Motor neuron (in vitro differentiated cells): ENCODE data around the gene FAM47C. TPM values are rescaled to one million over a fixed set of nuclear protein-coding genes. Genes with fewer than 3 reads are reported as not detected.
"Not testable (repeated sequence)": the region's sequence is repeated elsewhere in the genome, so short reads cannot be mapped to it uniquely, and the experiment has no call there.

Experiments
- ATAC-seq, 8 experiments: fragments of 200-7000 bp; cut with Tn5 transposase; replicated peaks in 6 of 8; 2 replicates each; pipeline ENCODE4 v1.8.0; 2021; ENCODE audit warnings: mild to moderate bottlenecking in 8 of 8, moderate library complexity in 8 of 8
- H3K27ac ChIP-seq, 2 donors: fragments of 250-450 bp; sonication (Bioruptor Pico); 2 replicates each; pipeline ENCODE4 v1.9.0; 2021; ENCODE audit warnings: antibody characterized with exemption in 2 of 2, mild to moderate bottlenecking in 2 of 2, moderate library complexity in 1 of 2
- H3K4me1 ChIP-seq, 2 donors: fragments of 250-450 bp; sonication (Bioruptor Pico); replicated peaks in 1 of 2; 2 replicates each; pipeline ENCODE4 v1.6.1; 2021; ENCODE audit warnings: antibody characterized with exemption in 2 of 2, mild to moderate bottlenecking in 2 of 2, moderate library complexity in 1 of 2
- H3K4me3 ChIP-seq, 5 donors: fragments of 250-450 bp; sonication (Bioruptor Pico); 2 replicates each; pipeline ENCODE4 v1.9.0; 2021; ENCODE audit warnings: antibody characterized with exemption in 5 of 5, mild to moderate bottlenecking in 5 of 5, moderate library complexity in 4 of 5
- WGBS, 10 experiments: fragments of 450-650 bp; shearing (Covaris generic); methylation state at CpG; one replicate each; pipeline ENCODE4 v1.0.0; 2022; 5-methylcytosine and 5-hydroxymethylcytosine counted together
- in situ Hi-C, 9 experiments: fragments of 400-800 bp; cut with MboI; loops; one replicate each; pipeline ENCODE4 v1.15.0; 2021; ENCODE audit warnings: low sequenced_read_pairs in 9 of 9, low pct_unique_long_range_greater_than_20kb in 2 of 9; ENCODE audit not compliant: unreplicated experiment in 9 of 9
- total RNA-seq, 8 experiments: library from RNA; unstranded; fragments of 300-600 nt; gene quantifications; 2 replicates each; pipeline versions ENCODE4 v1.2.3 to v1.2.4, GENCODE V29; 2022

Gene FAM47C
- under 1 TPM in 4 of 8 experiments, not detected in 4; 0.05 to 0.35 (median 0.15) TPM for total RNA-seq

DNA sequence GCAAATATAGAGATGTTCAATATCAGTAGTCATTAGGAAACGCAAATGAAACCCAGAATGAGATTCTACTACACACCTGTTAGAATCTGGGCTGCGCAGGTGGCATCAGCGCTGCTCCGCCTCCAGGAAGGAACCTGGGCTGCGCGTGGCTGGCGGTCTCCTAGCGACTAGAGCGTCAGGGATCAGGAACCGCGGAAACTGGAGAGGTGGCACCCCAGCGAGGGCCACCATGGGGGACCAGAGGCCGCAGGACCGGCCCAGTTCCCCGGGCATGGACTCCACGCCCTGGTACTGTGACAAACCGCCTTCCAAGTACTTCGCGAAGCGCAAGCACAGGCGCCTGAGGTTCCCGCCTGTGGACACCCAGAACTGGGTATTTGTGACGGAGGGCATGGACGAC, at the start of gene FAM47C:
Gene FAM47C, plus strand, starts transcription at position 185 of the 400 bp plus-strand sequence. Its CDS starts 45 bp downstream, at position 230.
- in situ Hi-C loops, H3K27ac ChIP-seq, H3K4me1 ChIP-seq, H3K4me3 ChIP-seq, ATAC-seq: not testable (repeated sequence)
- WGBS, 10 experiments = 0 to 90% (median 79%) methylated on average over 1 to 19 of the region's 24 CpGs; no CpG with 5 or more reads in 6 of the 10 experiments

DNA sequence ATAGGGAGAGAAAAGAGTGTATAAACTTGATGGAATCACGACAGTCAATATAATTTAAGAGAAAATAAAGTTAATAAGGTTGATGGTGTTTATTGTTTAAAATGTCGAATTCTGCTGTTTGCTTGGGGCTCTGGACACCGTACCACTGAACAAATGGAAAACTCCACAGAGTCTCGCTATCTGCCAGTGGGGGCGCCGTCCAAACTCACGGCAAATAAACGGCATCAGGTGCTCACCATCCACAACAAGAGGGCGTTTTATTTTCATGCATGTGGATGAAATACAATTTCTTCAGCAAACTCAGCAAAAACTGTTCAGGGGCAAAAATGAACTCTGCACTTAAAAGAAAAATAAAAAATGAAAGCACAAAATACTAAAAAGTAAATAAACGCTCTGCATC, 46.6 kb upstream of the FAM47C start:
- H3K4me1 ChIP-seq = no peaks in the 10 kb centered on the region
- no peak for ATAC-seq
- no peak overlapping the region for H3K4me3 ChIP-seq
- H3K27ac ChIP-seq = no peak overlapping the region
- in situ Hi-C loops = no loop called here
- 4 to 55% (median 35%) methylated on average over 2 to 9 of the region's 10 CpGs; no CpG with 5 or more reads in 3 of the 10 experiments for WGBS, 10 experiments

DNA sequence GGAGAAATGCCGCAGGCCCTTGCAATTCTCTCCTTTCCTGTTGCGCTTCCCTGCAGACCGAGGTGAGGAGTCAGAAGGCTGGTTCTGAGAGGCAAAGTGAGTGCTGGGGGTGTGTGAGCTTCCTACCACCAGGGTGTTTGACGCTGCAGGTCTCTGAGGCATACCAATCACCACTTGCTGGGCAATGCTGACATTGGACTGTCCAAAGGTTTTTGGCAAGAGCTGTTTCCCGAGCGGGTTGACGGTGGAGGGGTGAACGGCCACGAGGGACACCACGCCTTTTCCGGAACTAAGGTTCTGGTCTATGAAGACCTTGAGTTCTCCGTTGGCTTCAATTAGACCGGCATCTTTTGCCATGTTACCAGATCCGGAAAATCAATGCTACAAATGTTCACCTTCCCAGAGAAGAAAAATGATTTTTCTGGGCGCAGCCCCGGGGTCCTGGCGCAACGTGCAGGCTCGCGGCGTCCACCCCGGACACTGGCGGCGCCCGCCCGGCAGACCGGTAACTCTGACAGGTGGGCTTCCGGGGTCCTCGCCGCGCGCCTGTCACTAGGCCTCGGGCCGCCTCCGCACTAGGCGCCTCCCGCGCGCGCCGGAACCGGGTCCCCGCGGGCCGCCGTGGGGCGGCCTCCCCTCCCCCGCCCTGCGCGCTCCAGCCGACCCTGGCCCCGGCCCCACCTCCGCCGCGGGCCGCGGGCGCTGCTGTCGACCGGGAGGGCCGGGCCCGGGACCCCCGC, 44.9 kb upstream of the FAM47C start:
- in situ Hi-C loops = no loop called here
- Histone ChIP-seq H3K27ac (no peak overlapping the region), H3K4me3 (peak overlapping the region; percentile 34 to 52 (median 39)), H3K4me1 (no peaks in the 10 kb centered on the region)
- WGBS, 10 experiments = 0 to 71% (median 50%) methylated on average over 2 to 6 of the region's 63 CpGs; no CpG with 5 or more reads in 7 of the 10 experiments
- peak in 3 of 8 experiments; percentile 28 to 47 (median 45) for ATAC-seq

DNA sequence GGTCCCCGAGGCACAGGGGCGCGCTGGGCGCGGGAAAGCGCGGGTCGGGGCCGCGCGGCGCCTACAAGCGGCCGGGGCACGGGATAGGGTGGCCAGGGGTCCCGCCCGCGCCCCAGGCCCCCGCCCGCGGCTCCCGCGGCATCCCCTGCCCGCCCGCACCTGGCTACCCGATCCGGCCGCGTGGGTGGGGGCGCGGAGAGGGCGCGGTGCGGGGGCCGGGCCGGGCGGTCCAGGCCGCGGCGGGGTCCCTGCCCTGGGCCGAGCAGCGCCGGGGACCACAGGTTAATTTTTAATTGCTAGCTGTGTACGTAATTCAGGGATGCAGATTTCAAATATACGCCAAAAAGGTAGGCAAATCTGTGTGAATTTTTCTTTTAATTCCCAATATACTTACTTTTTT, 44.3 kb upstream of the FAM47C start:
- WGBS, 10 experiments = 0 to 30% (median 11%) methylated on average over 1 to 4 of the region's 45 CpGs; no CpG with 5 or more reads in 6 of the 10 experiments
- in situ Hi-C loops = no loop called here
- peak overlapping the region; percentile 34 to 52 (median 39) for H3K4me3 ChIP-seq
- ATAC-seq = peak in 4 of 8 experiments; percentile 22 to 48 (median 39)
- H3K4me1 ChIP-seq = no peaks in the 10 kb centered on the region
- H3K27ac ChIP-seq = no peak overlapping the region

DNA sequence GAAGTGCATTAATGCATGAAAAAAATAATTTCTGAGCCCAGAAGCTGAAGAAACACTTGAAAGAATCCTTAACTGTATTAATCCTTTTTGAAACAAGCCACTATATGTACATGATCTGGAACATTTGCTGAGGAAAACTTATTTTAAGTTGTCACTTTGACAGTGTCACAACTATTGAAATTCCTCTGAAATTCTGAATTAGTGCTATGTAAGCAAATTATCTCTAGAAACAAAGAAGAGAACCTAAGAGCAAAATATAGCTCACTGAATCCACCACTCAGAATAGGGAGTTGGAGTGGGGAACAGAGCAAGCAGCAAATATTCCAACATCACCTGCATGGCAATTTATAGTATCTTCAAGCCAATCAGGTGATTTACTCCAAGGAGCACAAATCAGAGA, 34.6 kb upstream of the FAM47C start:
- Histone ChIP-seq H3K27ac (no peak overlapping the region), H3K4me1 (no peaks in the 10 kb centered on the region), H3K4me3 (no peak overlapping the region)
- in situ Hi-C loops = no loop called here
- no peak for ATAC-seq

DNA sequence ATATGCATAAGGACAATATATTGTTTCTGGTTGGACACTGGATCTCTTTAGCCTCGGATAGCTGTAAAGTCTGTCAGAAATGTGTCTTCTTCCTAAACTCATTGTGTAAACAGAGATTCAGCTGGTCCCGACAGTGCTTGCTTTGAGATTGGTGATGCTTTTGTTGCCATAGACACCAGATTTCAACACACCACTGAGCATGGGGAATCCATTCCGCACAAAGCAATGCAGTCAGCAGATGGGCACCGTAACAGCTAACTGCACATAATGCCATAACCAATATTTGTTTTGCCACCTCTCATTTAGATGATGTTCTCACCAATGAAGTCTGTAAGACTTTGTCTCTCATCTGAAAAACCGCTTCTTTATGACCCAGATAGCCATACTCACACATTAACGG, 33.3 kb upstream of the FAM47C start:
- Histone ChIP-seq H3K27ac (no peak overlapping the region), H3K4me3 (no peak overlapping the region), H3K4me1 (no peaks in the 10 kb centered on the region)
- peak in 3 of 8 experiments; percentile 43 to 76 (median 58) for ATAC-seq
- 0 to 43% (median 30%) methylated on average over 3 to 5 of the region's 6 CpGs; no CpG with 5 or more reads in 6 of the 10 experiments for WGBS, 10 experiments
- in situ Hi-C loops = no loop called here

DNA sequence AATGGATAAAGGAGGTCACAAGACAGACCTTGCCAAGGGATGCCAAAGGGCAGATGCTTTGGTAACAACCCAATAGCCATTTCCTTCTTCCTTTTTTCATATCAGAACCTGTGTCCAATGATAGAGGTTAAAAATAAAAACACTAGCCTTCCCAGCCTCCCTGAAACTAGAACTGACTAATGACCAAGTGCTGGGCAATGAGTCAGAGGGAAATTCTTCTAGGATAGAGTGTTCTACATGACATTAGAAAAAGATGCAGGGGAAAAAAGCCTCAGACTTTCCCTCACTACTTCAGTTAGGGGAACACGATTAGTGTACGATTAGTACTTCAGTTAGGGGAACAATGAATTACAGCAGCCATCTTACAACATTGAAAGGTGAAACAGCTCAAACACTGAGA, 29.3 kb upstream of the FAM47C start:
- H3K27ac ChIP-seq = no peak overlapping the region
- no peak for ATAC-seq
- WGBS, 10 experiments = no CpG with 5 or more reads among the region's 2 CpGs
- H3K4me1 ChIP-seq = no peaks in the 10 kb centered on the region
- in situ Hi-C loops = no loop called here
- no peak overlapping the region for H3K4me3 ChIP-seq

DNA sequence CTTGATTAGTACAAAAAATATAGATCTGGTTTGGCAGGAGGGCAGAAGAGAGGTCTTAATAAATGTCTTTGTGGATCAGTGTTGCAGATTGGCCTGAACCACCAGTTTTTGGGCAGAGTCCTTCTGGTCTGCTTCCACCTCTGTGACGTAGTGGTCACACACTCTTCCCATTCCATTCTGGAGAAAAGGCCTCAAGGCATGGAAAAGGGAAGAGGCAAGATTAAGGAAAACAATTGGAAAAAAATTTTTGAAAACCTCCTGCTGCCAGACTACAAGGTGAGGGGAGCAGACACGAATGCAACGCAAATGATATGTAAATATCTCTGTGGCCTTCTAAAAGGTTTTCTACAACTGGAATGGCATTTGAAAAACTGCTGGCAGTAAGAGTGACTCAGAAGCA, 24.3 kb upstream of the FAM47C start:
- 13 to 50% (median 33%) methylated on average over 2 to 3 of the region's 3 CpGs; no CpG with 5 or more reads in 6 of the 10 experiments for WGBS, 10 experiments
- no peaks in the 10 kb centered on the region for H3K4me1 ChIP-seq
- in situ Hi-C loops = no loop called here
- H3K4me3 ChIP-seq = no peak overlapping the region
- no peak overlapping the region for H3K27ac ChIP-seq
- no peak for ATAC-seq

DNA sequence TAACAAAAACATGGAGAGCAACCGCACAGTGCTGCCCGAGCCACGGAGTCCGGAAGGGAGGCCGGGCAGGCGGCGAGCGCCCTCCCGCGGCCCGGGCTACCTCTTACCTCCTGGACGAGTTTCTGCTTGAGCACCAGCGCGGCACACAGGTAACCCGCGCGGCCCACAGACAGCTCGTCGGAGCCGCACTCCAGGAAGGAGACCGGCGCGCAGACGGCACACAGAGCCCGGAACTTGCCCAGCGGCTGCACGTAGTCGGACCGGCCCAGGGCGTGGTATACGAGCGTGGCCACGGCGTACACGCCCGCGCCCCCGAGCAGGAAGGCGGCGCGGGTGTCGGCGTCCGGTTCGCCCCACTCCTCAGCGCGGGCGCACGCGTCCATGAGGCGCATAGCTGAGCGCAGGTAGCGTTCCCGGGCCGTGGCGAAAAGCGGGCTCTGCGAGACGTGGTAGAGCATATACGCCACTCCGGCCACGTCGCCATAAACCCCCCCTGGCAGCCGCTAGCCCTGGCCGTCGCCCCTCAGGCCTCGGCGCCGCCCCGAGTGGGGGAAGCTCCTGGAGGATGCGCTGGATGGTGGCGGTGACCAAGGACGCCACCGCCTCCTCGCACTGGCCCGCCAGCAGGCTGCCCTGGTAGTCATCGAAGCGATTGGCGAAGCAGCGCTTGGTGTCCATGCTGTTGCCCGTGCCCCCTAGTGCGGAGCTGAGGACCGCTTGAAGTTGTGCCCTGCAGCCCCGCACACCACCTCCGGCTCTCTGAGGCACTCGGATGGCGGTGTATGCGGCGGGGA, 22.6 kb upstream of the FAM47C start:
- ATAC-seq = peak in 6 of 8 experiments; percentile 65 to 85 (median 72)
- H3K4me1 ChIP-seq, in situ Hi-C loops, H3K27ac ChIP-seq: not testable (repeated sequence)
- peak overlapping the region; percentile 27 to 44 (median 31) for H3K4me3 ChIP-seq
- no CpG with 5 or more reads among the region's 89 CpGs for WGBS, 10 experiments

DNA sequence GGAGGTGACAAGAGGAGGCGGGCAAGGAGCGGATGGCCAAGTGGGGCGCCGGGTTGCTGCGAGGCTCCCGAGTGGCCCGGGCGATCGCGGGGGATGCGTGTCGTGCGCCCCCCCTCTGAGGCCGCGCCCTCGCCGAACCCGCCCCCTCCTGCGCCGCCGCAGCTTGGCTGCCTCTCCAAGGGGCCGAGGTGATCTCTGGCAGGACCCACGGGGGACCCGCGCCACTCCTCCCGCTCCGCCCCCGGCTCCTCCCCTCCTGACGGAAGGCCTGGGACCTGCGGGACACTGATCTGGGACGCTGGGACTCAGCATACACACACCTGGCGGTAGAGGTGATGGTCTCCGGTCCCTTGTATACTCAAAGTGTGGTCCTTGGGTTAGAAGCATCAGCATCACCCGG, 21.9 kb upstream of the FAM47C start:
- Histone ChIP-seq H3K4me1 (no peaks in the 10 kb centered on the region), H3K27ac (no peak overlapping the region), H3K4me3 (peak overlapping the region; percentile 27 to 44 (median 31))
- ATAC-seq = peak in 5 of 8 experiments; percentile 39 to 68 (median 65)
- WGBS, 10 experiments = no CpG with 5 or more reads among the region's 34 CpGs
- in situ Hi-C loops = no loop called here

DNA sequence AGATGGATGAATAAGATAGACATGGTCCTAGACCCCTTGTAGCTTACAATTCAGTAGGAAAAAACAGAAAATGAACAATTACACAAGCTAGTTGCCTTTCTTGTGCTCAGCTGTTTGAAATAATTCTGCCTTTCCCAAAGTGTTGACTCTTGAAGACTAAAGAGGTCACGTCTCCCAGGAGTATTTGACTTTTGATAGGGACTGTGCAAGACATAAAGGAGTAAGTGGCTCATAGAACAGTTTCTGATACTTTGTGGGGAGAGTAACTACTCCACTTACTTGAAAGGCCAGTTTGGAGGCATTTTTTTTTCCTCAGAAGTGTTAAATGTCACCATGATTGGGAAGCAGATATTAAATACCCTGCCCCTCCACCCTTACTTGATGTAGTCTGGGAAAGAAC, 21.0 kb upstream of the FAM47C start:
- in situ Hi-C loops, ATAC-seq: not testable (repeated sequence)
- no CpG with 5 or more reads among the region's 1 CpG for WGBS, 10 experiments

DNA sequence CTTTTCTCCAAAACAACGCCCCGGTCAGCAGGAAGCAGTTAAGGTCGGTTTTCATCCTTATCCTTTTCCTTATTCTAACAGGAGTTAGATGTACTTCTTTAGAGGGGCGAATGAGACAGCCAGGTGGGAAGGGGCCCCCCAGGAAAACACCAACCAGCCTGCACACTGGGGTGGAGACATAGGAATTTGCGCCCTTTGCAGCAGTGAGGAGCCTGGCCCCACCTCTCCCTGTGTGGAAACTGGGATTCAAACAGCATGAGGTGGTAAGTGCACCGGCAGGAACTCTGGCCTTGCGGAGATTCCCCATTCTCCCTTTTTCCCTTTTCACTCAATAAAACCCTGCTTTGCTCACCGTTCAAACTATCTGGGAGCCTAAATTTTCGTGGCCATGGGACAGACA, 8.0 kb upstream of the FAM47C start:
- Histone ChIP-seq H3K27ac (no peak overlapping the region), H3K4me3 (no peak overlapping the region), H3K4me1 (no peaks in the 10 kb centered on the region)
- in situ Hi-C loops = no loop called here
- no peak for ATAC-seq
- 10 to 71% (median 60%) methylated on average over 1 to 6 of the region's 9 CpGs; no CpG with 5 or more reads in 5 of the 10 experiments for WGBS, 10 experiments

More for the DNA sequence above, 21.0 kb upstream of the FAM47C start:
- not testable (repeated sequence) for H3K4me3 ChIP-seq, H3K4me1 ChIP-seq, H3K27ac ChIP-seq

DNA sequence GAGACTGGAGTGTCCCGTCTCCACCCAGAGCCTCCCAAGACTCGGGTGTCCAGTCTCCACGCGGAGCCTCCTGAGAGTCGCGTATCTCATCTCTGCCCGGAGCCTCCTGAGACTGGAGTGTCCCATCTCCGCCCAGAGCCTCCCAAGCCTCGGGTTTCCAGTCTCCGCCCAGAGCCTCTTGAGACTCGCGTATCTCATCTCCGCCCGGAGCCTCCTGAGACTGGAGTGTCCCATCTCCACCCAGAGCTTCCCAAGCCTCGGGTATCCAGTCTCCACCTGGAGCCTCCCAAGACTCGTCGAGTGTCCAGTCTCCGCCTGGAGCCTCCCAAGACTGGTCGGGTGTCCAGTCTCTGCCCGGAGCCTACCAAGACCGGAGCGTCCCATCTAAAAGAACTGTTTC, 2.3 kb downstream of the FAM47C start:
- Histone ChIP-seq H3K4me3 (no peak overlapping the region), H3K27ac (no peak overlapping the region), H3K4me1 (no peaks in the 10 kb centered on the region)
- in situ Hi-C loops = no loop called here
- 67% methylated on average over 2 of the region's 22 CpGs; no CpG with 5 or more reads in 9 of the 10 experiments for WGBS, 10 experiments
- no peak for ATAC-seq
